ENCODE measurements around the gene ITPKB.

DNA sequence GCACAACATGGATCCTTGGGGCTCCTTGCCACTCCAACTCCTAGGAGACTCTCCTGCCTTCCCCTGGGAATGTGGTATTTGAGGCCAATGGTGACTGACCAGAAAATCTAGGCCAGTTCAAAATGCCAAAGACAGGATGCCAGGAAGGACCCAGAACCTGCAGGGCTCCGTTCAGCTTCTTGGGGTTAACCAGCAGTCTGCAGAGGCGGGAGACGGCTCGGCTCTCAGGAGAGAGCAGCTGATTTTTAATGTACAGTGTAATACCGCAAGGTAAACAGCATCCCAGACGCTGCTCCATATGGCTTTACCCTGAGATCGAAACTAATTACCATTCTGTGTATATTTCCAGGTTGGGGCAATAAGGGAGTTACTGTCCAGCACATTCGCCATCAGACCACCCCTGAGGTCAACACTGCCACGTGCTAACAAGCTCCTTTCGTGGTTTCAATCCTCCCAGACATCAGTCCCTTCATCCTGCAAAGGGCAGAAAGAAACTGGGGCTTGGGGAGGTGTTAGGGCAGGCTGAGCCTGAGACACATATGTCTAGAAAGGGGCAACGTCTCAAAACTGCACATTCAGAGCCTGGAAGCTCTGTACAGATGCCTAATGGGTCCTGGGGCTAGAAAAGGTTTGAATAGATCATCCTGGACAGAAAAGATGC is 16.7 kb downstream of the ITPKB start:
- TF ChIP-seq, protein P1, sequence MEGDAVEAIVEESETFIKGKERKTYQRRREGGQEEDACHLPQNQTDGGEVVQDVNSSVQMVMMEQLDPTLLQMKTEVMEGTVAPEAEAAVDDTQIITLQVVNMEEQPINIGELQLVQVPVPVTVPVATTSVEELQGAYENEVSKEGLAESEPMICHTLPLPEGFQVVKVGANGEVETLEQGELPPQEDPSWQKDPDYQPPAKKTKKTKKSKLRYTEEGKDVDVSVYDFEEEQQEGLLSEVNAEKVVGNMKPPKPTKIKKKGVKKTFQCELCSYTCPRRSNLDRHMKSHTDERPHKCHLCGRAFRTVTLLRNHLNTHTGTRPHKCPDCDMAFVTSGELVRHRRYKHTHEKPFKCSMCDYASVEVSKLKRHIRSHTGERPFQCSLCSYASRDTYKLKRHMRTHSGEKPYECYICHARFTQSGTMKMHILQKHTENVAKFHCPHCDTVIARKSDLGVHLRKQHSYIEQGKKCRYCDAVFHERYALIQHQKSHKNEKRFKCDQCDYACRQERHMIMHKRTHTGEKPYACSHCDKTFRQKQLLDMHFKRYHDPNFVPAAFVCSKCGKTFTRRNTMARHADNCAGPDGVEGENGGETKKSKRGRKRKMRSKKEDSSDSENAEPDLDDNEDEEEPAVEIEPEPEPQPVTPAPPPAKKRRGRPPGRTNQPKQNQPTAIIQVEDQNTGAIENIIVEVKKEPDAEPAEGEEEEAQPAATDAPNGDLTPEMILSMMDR (IDR thresholded peaks at IDR 0.05) = no peak
- no peak for TF ChIP-seq POLR2A (IDR thresholded peaks at IDR 0.05)
